ENCODE data around the gene TCP11.
A peak's percentile ranks its signal among the peaks of the same experiment; 100 is the strongest.
"Not testable (repeated sequence)": the region's sequence is repeated elsewhere in the genome, so short reads cannot be mapped to it uniquely, and the experiment has no call there.

The TCP11 gene

GRCh38 chr6:35107761-35108160 lies 33.4 kb downstream of the TCP11 start:
- H3K27me3 ChIP-seq (ENCODE audit: control insufficient read depth, insufficient read depth, low read length); H3K36me3 ChIP-seq (ENCODE audit: insufficient read depth, low read length); H3K4me3 ChIP-seq (ENCODE audit: low read length); H3K9ac ChIP-seq (ENCODE audit: low read depth, low read length); H3K4me1 ChIP-seq (ENCODE audit: control insufficient read depth, insufficient read depth, low read length); H3K4me2 ChIP-seq (ENCODE audit: low read length); H3K9me3 ChIP-seq (replicated peaks; ENCODE audit: low read length): not testable (repeated sequence)

GRCh38 chr6:35107208-35107607 lies 33.9 kb downstream of the TCP11 start:
- H3K4me2 ChIP-seq (ENCODE audit: low read length); H3K9me3 ChIP-seq (replicated peaks; ENCODE audit: low read length); H3K4me1 ChIP-seq (ENCODE audit: control insufficient read depth, insufficient read depth, low read length); H3K27me3 ChIP-seq (ENCODE audit: control insufficient read depth, insufficient read depth, low read length); H3K36me3 ChIP-seq (ENCODE audit: insufficient read depth, low read length); H3K4me3 ChIP-seq (ENCODE audit: low read length); H3K9ac ChIP-seq (ENCODE audit: low read depth, low read length): not testable (repeated sequence)

GRCh38 chr6:35106061-35106460 lies 35.1 kb downstream of the TCP11 start:
- not testable (repeated sequence) for H3K9ac ChIP-seq (ENCODE audit: low read depth, low read length); H3K4me1 ChIP-seq (ENCODE audit: control insufficient read depth, insufficient read depth, low read length); H3K4me3 ChIP-seq (ENCODE audit: low read length); H3K4me2 ChIP-seq (ENCODE audit: low read length); H3K9me3 ChIP-seq (replicated peaks; ENCODE audit: low read length); H3K36me3 ChIP-seq (ENCODE audit: insufficient read depth, low read length); H3K27me3 ChIP-seq (ENCODE audit: control insufficient read depth, insufficient read depth, low read length)

- no peaks in the 10 kb centered on the region for H3K27me3 ChIP-seq (ENCODE audit: control insufficient read depth, insufficient read depth, low read length)
- H3K4me2 ChIP-seq (ENCODE audit: low read length): no peak overlapping the region
- H3K4me3 ChIP-seq (ENCODE audit: low read length): no peak overlapping the region
- H3K4me1 ChIP-seq (ENCODE audit: control insufficient read depth, insufficient read depth, low read length): no peaks in the 10 kb centered on the region
- no peaks in the 10 kb centered on the region for H3K36me3 ChIP-seq (ENCODE audit: insufficient read depth, low read length)
- H3K9me3 ChIP-seq (replicated peaks; ENCODE audit: low read length): no peaks in the 10 kb centered on the region
- no peak overlapping the region for H3K9ac ChIP-seq (ENCODE audit: low read depth, low read length)
Measured at GRCh38 chr6:35105078-35105477, 36.1 kb downstream of the TCP11 start.

- H3K36me3 ChIP-seq (ENCODE audit: insufficient read depth, low read length): no peaks in the 10 kb centered on the region
- no peaks in the 10 kb centered on the region for H3K9me3 ChIP-seq (replicated peaks; ENCODE audit: low read length)
- peaks cover 19% of the 10 kb centered on the region for H3K4me1 ChIP-seq (ENCODE audit: control insufficient read depth, insufficient read depth, low read length)
- no peak overlapping the region for H3K4me3 ChIP-seq (ENCODE audit: low read length)
- no peaks in the 10 kb centered on the region for H3K27me3 ChIP-seq (ENCODE audit: control insufficient read depth, insufficient read depth, low read length)
- no peak overlapping the region for H3K4me2 ChIP-seq (ENCODE audit: low read length)
- H3K9ac ChIP-seq (ENCODE audit: low read depth, low read length): no peak overlapping the region
Measured at GRCh38 chr6:35099116-35099515, 42.0 kb downstream of the TCP11 start.

- Histone ChIP-seq H3K9ac (ENCODE audit: low read depth, low read length) (no peak overlapping the region), H3K36me3 (ENCODE audit: insufficient read depth, low read length) (no peaks in the 10 kb centered on the region), H3K4me3 (ENCODE audit: low read length) (no peak overlapping the region), H3K9me3 (replicated peaks; ENCODE audit: low read length) (no peaks in the 10 kb centered on the region), H3K4me1 (ENCODE audit: control insufficient read depth, insufficient read depth, low read length) (peaks cover 31% of the 10 kb centered on the region), H3K27me3 (ENCODE audit: control insufficient read depth, insufficient read depth, low read length) (no peaks in the 10 kb centered on the region), H3K4me2 (ENCODE audit: low read length) (peak overlapping the region; percentile 39)
Measured at GRCh38 chr6:35096129-35096862, 44.8 kb downstream of the TCP11 start.

- no peaks in the 10 kb centered on the region for H3K9me3 ChIP-seq (replicated peaks; ENCODE audit: low read length)
- H3K9ac ChIP-seq (ENCODE audit: low read depth, low read length): no peak overlapping the region
- peaks cover 31% of the 10 kb centered on the region for H3K4me1 ChIP-seq (ENCODE audit: control insufficient read depth, insufficient read depth, low read length)
- H3K36me3 ChIP-seq (ENCODE audit: insufficient read depth, low read length): no peaks in the 10 kb centered on the region
- no peak overlapping the region for H3K4me2 ChIP-seq (ENCODE audit: low read length)
- H3K27me3 ChIP-seq (ENCODE audit: control insufficient read depth, insufficient read depth, low read length): no peaks in the 10 kb centered on the region
- no peak overlapping the region for H3K4me3 ChIP-seq (ENCODE audit: low read length)
Measured at GRCh38 chr6:35094183-35094582, 47.0 kb downstream of the TCP11 start.

GRCh38 chr6:35093783-35094182 lies 47.4 kb downstream of the TCP11 start:
- Histone ChIP-seq H3K27me3 (ENCODE audit: control insufficient read depth, insufficient read depth, low read length) (no peaks in the 10 kb centered on the region), H3K9ac (ENCODE audit: low read depth, low read length) (no peak overlapping the region), H3K36me3 (ENCODE audit: insufficient read depth, low read length) (no peaks in the 10 kb centered on the region), H3K4me3 (ENCODE audit: low read length) (no peak overlapping the region), H3K9me3 (replicated peaks; ENCODE audit: low read length) (no peaks in the 10 kb centered on the region), H3K4me1 (ENCODE audit: control insufficient read depth, insufficient read depth, low read length) (peaks cover 31% of the 10 kb centered on the region), H3K4me2 (ENCODE audit: low read length) (no peak overlapping the region)

- peaks cover 31% of the 10 kb centered on the region for H3K4me1 ChIP-seq (ENCODE audit: control insufficient read depth, insufficient read depth, low read length)
Measured at GRCh38 chr6:35093118-35093445, 48.1 kb downstream of the TCP11 start.

GRCh38 chr6:35092362-35093117 lies 48.6 kb downstream of the TCP11 start:
- Histone ChIP-seq H3K4me1 (ENCODE audit: control insufficient read depth, insufficient read depth, low read length) (peaks cover 31% of the 10 kb centered on the region), H3K36me3 (ENCODE audit: insufficient read depth, low read length) (peaks cover 8% of the 10 kb centered on the region), H3K4me2 (ENCODE audit: low read length) (no peak overlapping the region), H3K9me3 (replicated peaks; ENCODE audit: low read length) (no peaks in the 10 kb centered on the region), H3K4me3 (ENCODE audit: low read length) (no peak overlapping the region), H3K9ac (ENCODE audit: low read depth, low read length) (no peak overlapping the region), H3K27me3 (ENCODE audit: control insufficient read depth, insufficient read depth, low read length) (no peaks in the 10 kb centered on the region)

More at GRCh38 chr6:35093118-35093445, 48.1 kb downstream of the TCP11 start:
- H3K9me3 ChIP-seq (replicated peaks; ENCODE audit: low read length): no peaks in the 10 kb centered on the region
- H3K36me3 ChIP-seq (ENCODE audit: insufficient read depth, low read length): peaks cover 5% of the 10 kb centered on the region
- H3K4me2 ChIP-seq (ENCODE audit: low read length): no peak overlapping the region
- H3K4me3 ChIP-seq (ENCODE audit: low read length): no peak overlapping the region
- no peaks in the 10 kb centered on the region for H3K27me3 ChIP-seq (ENCODE audit: control insufficient read depth, insufficient read depth, low read length)
- no peak overlapping the region for H3K9ac ChIP-seq (ENCODE audit: low read depth, low read length)

- Histone ChIP-seq H3K9ac (ENCODE audit: low read depth, low read length) (no peak overlapping the region), H3K4me1 (ENCODE audit: control insufficient read depth, insufficient read depth, low read length) (peaks cover 25% of the 10 kb centered on the region), H3K9me3 (replicated peaks; ENCODE audit: low read length) (no peaks in the 10 kb centered on the region), H3K4me2 (ENCODE audit: low read length) (no peak overlapping the region), H3K27me3 (ENCODE audit: control insufficient read depth, insufficient read depth, low read length) (no peaks in the 10 kb centered on the region), H3K36me3 (ENCODE audit: insufficient read depth, low read length) (peaks cover 18% of the 10 kb centered on the region), H3K4me3 (ENCODE audit: low read length) (no peak overlapping the region)
Measured at GRCh38 chr6:35091346-35092083, 49.6 kb downstream of the TCP11 start.

All from skeletal muscle satellite cell (primary cell).